HL-60/S4 treated with phorbol 12-myristate 13-acetate at 8.2 ng/mL for 4 days and 3 days (cell line): ENCODE results near the gene PRKN.

Experiments
- in situ Hi-C: fragments of 300-500 bp; cut with MboI; formaldehyde crosslinking; loops from 2 replicates; pipeline ENCODE4 v1.15.0; 2022; ENCODE audit warnings: low sequenced_read_pairs

PRKN gene

GRCh38 chr6:161596807-161597520, 1130.6 kb downstream of the PRKN start:
- in situ Hi-C loops: no loop called here

- in situ Hi-C loops: no loop called here
Measured at GRCh38 chr6:161594412-161594811, 1133.2 kb downstream of the PRKN start.

GRCh38 chr6:161590961-161591627, 1136.5 kb downstream of the PRKN start:
- in situ Hi-C loops: no loop called here

- in situ Hi-C loops: no loop called here
Measured at GRCh38 chr6:161586887-161587286, 1140.7 kb downstream of the PRKN start.

- in situ Hi-C loops: no loop called here
Measured at GRCh38 chr6:161584621-161585340, 1142.8 kb downstream of the PRKN start.

GRCh38 chr6:161584051-161584450, 1143.5 kb downstream of the PRKN start:
- in situ Hi-C loops: no loop called here

- in situ Hi-C loops: no loop called here
Measured at GRCh38 chr6:161583584-161583983, 1144.0 kb downstream of the PRKN start.

GRCh38 chr6:161578478-161578877, 1149.1 kb downstream of the PRKN start:
- in situ Hi-C loops: no loop called here

GRCh38 chr6:161575523-161576254, 1151.9 kb downstream of the PRKN start:
- in situ Hi-C loops: no loop called here

GRCh38 chr6:161568885-161569456, 1158.6 kb downstream of the PRKN start:
- in situ Hi-C loops: no loop called here

GRCh38 chr6:161564952-161565351, 1162.6 kb downstream of the PRKN start:
- in situ Hi-C loops: no loop called here

- in situ Hi-C loops: no loop called here
Measured at GRCh38 chr6:161561908-161562307, 1165.7 kb downstream of the PRKN start.

- in situ Hi-C loops: no loop called here
Measured at GRCh38 chr6:161557333-161558107, 1170.0 kb downstream of the PRKN start.

GRCh38 chr6:161554883-161555282, 1172.7 kb downstream of the PRKN start:
- in situ Hi-C loops: no loop called here

GRCh38 chr6:161549977-161550655, 1177.5 kb downstream of the PRKN start:
- in situ Hi-C loops: no loop called here

- in situ Hi-C loops: no loop called here
Measured at GRCh38 chr6:161548713-161549296, 1178.8 kb downstream of the PRKN start.

GRCh38 chr6:161547617-161548016, 1179.9 kb downstream of the PRKN start:
- in situ Hi-C loops: no loop called here

- in situ Hi-C loops: no loop called here
Measured at GRCh38 chr6:161546632-161547031, 1180.9 kb downstream of the PRKN start.

GRCh38 chr6:161545741-161546140, 1181.8 kb downstream of the PRKN start:
- in situ Hi-C loops: no loop called here
